ENCODE results near the gene P2RY8.
A peak's percentile ranks its signal among the peaks of the same experiment; 100 is the strongest.
"Not testable (repeated sequence)": the region's sequence is repeated elsewhere in the genome, so short reads cannot be mapped to it uniquely, and the experiment has no call there.

Gene P2RY8

GRCh38 chrX:1462110-1462509 lies 74.9 kb downstream of the P2RY8 start:
- DNase-seq = no peak

GRCh38 chrX:1455948-1456280 lies 81.1 kb downstream of the P2RY8 start:
- DNase-seq = no peak

- peak; percentile 65 for DNase-seq
These were observed 82.8 kb downstream of the P2RY8 start for GRCh38 chrX:1453951-1454785.

- DNase-seq = no peak
These were observed 83.6 kb downstream of the P2RY8 start for GRCh38 chrX:1453395-1453783.

- DNase-seq = peak; percentile 98
These were observed 84.2 kb downstream of the P2RY8 start, which contains the start of gene ASMTL for GRCh38 chrX:1452516-1453394. ASMTL (minus strand) TSS chrX:1452909; CDS start chrX:1452840, 69 bp downstream.

- DNase-seq = no peak
These were observed 85.1 kb downstream of the P2RY8 start for GRCh38 chrX:1451661-1452515.

- no peak for DNase-seq
These were observed 85.7 kb downstream of the P2RY8 start for GRCh38 chrX:1451251-1451660.

GRCh38 chrX:1450361-1451161 lies 86.4 kb downstream of the P2RY8 start:
- DNase-seq = no peak

- no peak for DNase-seq
These were observed 87.2 kb downstream of the P2RY8 start for GRCh38 chrX:1449823-1450149.

GRCh38 chrX:1449036-1449822 lies 87.8 kb downstream of the P2RY8 start:
- no peak for DNase-seq

- DNase-seq = not testable (repeated sequence)
These were observed 88.4 kb downstream of the P2RY8 start for GRCh38 chrX:1448573-1449001.

GRCh38 chrX:1447969-1448572 lies 88.9 kb downstream of the P2RY8 start:
- DNase-seq = not testable (repeated sequence)

- DNase-seq = not testable (repeated sequence)
These were observed 89.7 kb downstream of the P2RY8 start for GRCh38 chrX:1446984-1447968.

GRCh38 chrX:1444561-1445500 lies 92.2 kb downstream of the P2RY8 start:
- DNase-seq = no peak

GRCh38 chrX:1443496-1444075 lies 93.4 kb downstream of the P2RY8 start:
- no peak for DNase-seq

GRCh38 chrX:1442724-1443367 lies 94.1 kb downstream of the P2RY8 start:
- no peak for DNase-seq

GRCh38 chrX:1442016-1442665 lies 94.8 kb downstream of the P2RY8 start:
- DNase-seq = no peak

All from HCEC 1CT (cell line).